NCI-H82 (cell line): ENCODE measurements around the gene ETV5.
A peak's percentile ranks its signal among the peaks of the same experiment; 100 is the strongest.
"Not testable (repeated sequence)": the region's sequence is repeated elsewhere in the genome, so short reads cannot be mapped to it uniquely, and the experiment has no call there.

Source experiments
- DNase-seq: peaks from one replicate; lab custom pipeline; 2025; lab: John Stamatoyannopoulos, UW

The ETV5 gene

DNA sequence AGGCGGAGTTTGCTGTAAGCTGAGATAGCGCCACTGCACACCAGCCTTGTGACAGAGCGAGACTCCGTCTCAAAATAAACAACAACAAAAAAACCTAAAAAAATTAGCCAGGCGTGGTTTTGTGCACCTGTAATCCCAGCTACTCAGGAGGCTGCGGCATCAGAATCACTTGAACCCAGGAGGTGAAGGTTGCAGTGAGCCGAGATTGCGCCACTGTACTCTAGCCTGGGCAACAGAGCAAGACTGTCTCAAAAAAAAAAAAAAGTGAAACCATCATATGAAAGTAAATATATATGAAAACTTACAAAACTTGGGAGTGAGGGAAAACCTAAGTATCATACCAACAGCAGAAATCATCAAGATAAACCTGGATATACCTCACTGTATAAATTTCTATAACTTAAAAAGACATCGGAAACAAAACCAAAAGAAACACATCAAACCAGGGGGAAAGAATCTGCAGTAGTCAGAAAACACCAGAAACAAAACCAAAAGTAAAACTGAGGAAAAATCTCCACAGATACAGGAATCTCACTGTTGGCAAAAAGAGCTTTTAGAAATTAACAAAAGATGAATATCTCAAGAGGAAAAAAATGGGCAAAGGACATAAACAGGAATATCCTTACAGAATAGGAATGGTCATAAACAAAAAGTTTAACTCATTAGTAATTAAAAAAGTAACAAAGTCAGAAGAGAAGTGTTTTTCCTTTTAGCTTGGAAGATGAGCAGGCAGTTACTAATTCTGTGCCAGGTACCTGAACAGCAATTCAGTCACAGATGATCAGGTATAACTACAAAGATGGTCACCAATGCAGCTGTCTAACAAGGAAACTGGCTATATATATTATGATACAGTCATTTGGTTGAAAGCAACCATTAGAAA, 41.3 kb downstream of the ETV5 start:
- no peak for DNase-seq

DNA sequence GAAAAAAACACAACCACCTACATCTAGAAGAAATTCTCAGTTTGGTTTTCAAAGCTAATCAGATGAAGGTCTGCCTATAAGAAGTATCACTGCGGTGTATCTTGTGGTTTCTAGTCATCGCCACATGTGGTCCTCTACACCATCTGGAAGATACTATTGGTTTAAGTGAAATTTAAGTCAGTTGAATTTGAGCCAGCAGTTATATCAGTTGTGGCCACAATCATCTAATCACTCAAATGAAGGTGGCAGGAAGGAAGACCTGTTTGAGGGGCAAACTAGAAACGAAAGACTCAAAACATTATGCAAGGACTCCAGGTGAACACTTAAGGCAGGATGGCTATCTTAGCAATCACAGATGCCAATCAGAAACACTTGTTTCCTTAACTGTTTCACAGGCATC, 48.7 kb downstream of the ETV5 start:
- no peak for DNase-seq

DNA sequence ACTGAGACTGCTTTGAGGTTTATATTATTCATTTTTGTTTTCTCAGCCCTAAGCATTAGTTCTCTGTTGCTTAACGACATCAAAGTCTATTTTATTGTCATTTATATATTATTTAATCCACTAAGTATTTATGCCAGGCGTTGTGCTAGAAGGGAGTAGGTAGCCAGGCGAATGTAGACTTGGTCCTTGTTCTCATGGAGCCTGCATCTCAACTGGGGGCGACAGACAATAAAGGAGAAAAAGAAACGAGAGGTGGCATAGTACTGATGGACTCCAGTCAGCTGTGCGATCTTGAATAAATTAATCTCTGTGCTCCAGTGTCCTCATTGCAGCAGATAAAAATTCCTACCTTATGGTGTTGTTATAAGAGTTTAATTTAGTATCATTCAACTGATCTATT, 49.7 kb downstream of the ETV5 start:
- no peak for DNase-seq

DNA sequence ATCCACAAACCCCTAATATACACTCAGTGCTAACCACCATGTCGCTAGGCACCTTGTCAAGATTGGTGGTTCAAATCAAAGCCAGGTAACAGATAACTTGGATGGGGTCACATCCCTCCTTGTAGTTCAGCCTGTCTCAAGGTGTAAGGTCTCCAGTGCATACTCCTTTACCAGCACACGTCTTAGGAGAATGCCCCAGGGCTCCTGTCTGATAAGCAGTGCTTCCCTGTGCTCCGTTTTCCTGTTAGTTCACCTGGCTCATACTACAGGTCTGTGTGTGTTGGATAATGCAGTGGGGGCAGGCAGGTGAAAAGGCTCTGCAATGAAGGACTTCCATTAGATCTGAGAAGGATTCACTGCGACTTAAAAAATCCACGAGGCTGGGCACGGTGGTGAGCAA, 50.7 kb downstream of the ETV5 start:
- DNase-seq, result no peak

DNA sequence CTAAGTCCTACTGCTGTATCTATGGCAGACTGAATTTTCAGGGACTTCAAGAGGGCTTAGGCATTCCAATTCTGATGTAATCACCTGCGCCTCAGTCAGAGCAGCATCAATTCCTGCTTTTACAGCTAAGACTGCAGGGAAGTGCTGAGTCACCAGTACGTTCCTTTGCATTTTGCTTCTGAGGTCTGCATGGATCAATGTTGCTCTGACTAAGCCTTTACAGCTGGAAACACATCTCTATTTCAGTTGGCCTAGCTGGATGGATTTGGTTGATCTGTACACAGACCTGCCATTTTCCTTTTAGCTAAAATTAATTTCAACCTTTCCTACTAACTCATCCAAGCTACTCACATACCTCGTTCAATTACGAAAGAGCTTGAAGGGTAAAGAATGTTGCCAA, 51.3 kb downstream of the ETV5 start:
- no peak for DNase-seq

DNA sequence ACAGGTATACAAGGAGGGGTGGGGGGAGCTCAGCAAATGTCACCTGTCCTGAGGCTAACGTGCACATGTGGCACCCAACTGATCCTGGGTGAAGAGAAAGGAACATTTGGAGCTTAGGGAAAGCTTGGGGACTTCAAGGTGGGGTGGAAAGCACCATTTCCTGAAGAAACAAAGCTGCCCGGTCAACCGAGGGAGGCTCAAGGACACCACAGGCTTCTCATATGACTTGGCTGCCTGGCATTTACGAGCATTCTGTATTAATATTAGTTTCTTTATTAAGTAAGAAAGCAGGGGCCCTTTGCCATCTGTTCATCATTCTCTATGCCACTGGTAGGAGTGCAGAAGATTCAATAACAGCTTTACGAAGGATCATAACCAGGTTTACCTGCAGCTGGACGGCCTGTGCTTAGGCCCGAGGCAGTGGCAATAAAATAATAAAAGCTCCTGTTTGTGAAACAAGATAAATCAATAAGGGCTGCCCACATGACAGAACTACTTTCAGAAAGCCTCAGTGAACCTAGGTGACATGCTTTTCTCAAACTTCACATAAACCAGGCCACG, 54.0 kb downstream of the ETV5 start:
- no peak for DNase-seq

DNA sequence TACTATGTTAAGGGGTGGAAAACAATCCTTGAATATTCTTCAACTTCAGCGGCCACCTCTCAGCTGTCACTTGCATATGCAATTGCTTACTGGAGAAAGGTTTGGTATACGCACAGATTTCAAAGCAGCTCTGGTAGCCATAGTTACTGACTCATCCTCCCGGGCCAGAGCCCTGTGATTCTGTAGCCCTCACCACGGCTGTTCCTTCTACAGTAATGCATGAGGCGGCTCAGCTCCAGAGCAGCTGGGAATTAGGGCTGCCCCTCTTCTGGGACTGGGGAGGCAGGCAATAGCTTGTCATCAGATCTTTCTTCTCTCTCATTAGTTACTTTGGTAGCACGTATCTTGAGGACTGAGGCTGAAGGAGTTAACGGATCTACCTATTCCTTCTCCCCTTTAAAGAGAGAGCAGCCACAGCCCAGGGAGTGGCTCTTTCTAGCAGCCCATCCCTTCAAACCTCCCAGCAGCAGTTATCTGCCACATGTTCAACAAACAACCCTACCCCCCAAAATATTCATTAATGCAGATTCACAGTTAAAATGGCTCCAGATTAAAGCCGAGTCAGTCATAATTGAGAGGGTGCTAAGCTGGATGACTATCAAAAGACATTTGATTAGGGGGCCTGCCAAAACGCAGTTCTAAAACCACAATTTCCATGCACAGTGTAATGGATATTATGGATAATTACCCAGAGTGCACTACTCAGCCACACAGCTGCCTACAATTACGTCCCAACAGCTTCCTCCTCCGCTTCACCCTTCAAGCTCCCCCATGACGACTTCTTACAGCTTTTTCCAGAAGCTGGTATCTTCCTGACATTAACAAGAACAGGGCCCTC, 54.7 kb downstream of the ETV5 start:
- peak; percentile 21 for DNase-seq

DNA sequence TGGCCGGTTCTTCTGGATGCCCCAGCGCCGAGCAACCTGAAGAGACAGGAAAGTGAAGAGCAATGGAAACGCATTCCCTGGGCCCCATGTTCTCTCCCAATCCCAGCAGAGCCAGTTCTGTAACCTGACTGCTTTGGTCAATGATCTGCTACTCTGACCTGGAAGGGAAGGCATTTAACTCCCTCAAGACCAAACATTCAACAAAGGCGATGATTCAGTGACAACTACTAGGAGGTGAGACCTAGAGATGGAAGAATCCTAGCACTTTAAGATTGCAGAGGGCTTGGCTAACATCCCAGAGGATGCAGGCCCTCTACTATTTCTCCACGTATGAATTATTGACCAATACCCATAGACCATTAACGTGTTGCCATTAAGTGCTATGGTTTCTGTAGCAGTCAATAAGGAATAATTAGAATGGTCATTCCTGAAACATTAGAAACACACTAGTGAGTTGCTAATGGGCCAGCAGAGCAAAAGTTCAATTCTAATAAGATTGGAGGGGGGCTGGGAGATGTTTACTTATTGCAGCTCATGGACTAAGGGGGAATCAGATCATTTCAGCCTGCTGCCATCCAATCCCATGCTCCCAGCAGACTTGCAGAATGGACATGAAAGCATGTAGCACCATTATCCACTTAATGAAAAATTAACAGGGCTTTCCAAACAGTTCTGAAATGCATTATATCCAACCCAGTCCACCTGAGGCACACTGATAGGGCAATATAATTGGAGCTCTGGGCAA, 56.6 kb downstream of the ETV5 start:
- no peak for DNase-seq

DNA sequence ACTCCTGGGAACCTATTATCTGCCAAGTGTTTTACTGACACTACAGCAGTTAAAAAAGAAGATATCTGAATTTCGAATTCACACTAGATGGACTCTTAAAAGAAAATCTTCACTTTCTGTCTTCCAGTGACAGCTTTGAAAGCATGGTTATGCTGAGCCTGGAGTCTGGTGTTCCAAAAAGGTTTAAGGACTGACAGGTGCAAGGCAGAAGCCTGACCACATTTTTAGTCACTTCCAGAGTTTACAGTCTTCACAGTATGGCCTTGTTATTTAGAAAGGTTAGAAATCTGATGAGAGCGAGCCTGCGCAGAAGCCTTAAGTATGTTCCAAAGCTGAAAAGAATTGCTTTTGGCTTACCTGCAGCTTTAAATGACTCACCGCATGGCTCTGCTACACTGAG, 59.9 kb downstream of the ETV5 start:
- DNase-seq, result no peak

DNA sequence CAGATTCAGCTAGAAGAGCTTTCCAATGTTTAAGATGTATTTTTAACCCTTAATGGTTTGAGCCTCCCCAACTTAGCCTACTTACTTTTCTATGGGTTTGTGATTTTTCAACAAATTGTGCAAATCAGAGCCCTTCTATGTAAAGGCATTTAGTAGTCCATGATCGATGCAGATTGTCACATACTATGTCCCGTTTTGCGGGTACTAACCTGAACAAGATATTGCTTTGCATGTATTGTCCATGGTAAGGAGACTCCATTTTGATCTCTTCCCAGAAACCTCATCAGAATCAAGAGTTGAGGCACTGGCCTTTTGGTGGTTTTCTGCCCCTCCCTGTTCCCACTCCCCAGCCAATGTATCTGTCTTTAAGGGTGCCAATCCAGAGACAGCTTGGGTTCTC, 60.8 kb downstream of the ETV5 start:
- no peak for DNase-seq

DNA sequence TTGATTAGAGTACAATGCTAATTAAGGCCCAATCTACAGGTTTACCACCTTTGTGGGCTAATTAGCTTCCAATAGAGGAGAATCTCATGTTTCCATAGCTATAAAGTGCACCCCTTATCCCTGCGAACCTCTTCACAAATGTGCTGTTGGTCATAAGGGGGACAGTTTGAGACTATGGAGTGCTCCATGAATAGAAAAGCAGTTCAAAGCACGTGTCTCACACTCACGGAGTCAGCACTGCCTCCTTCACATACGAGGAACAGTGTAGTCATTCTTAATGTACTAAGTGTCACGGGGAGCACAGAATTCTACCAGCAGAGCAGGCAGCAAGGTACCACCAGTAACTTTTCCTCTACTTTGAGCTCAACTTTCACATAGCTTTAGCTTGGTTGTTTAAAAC, 62.1 kb downstream of the ETV5 start:
- DNase-seq, result no peak

DNA sequence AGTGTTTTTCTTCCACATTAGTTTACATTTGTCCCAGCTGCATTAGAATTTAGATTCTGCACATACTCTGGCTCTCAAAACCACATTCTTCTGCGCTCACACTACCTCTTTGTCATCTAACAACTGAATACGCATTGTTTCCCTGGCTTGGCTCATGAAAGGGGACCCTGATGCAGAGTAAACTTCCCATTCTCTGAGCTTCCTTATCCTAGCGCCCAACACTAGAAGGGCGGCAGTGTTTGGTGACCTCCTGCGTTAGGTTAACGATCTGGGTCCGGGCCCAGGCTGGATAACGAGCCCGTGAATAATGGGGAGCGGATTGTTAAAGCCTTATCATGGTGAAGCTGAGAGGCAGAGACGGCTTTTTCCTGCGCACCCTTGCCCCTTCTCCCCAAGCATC, 63.9 kb downstream of the ETV5 start:
- DNase-seq, result no peak

DNA sequence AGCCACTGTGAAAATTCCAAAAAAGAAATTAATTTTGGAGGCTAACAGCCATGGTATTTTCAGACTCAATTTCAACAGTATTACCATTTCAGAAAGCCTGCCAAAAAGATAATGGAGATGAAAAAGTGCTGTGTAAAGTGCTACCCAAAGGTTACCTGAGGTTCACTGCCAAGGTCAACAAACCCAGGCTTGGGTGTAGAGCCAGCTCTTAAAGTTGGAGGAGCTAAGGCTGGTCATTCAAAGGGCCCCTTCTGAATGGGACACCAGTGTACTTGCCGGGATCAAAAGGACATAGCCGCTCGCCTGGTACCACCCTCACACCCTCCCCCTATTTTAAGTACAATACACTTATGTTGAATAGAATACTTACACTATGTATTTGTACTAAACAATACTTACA, 64.5 kb downstream of the ETV5 start:
- no peak for DNase-seq

DNA sequence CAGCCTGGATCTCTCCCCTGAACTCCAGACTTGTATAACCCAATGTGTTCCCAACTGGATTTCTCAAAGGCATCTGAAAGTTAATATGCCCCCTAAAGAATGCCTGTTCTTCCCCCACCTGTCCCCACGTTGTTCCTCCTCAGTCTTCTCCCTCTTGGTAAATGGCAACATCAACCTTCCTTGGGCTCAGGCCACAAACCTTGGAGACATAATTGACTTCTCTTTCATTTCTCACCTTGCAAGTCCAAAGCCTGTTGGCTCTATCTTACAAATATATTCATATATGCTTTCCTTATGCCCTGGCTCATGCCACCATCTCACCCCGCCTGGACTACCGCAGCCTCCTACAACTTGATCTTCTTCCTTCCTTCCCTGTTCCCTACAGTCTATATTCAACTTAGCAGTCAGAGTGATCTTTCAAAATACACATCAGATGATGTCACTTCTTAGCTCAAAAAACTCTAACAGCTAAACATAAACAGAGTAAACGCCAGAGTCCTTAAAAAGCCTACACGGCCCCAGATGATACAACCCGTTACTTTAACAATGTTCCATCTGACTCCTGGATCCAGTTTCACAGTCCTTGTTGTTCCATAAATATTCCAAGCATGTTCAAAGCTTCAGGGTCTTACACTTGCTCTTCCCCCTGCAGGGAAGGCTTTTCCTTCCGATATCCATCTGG, 66.2 kb downstream of the ETV5 start:
- no peak for DNase-seq

DNA sequence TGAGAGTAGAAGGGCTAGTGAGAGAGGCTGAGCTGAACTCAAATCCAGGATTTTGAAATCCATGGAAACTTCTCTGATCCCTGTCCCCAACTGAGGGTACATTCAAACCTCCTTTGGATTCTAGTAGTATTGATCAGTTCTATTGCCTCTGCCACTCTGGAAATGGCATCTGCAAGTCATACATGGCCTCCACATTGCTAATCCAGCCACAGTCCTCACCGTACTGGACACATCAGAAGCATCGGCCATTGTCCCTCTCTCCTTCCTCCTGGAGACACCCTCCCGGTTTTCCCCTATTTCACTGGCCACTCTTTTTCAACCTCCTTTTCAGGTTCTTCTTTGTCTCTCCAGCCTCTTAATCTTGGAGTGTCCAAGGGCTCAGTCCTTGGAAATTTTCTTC, 66.9 kb downstream of the ETV5 start:
- DNase-seq, result no peak

DNA sequence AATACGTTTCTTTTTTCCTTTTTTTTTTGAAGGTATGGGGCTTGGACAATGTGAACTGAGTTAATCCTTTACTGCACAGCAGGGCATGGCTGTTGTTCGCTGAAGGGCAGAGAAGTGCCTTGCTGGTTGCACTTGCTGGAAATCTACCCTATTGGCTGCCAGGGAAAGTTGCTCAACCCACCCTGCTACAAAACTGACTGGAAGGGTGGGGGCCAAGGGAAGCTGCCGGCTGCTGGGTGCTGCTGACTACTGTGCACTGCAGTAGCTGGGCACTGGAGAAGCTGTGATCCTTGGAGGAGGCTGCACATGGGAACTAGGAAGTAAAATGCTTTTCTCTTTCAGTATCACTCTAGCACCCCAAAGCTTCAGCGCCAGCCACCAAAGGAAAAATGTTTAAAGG, 70.5 kb downstream of the ETV5 start:
- no peak for DNase-seq

DNA sequence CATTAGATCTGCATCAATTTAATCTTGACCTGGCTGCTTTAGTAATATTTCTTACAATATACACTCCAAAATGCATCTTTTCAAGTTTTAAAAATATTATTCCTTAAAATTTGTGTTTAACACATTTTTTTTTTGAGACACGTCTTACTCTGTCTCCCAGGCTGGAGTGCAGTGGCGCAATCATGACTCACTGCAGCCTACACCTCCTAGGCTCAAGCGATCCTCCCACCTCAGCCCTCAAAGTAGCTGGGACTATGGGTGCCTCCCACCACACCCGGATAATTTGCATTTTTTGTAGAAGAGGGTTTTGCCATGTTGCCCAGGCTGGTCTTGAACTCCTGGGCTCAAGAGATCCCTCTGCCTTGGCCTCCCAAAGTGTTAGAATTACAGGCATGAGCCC, 73.6 kb downstream of the ETV5 start:
- no peak for DNase-seq

DNA sequence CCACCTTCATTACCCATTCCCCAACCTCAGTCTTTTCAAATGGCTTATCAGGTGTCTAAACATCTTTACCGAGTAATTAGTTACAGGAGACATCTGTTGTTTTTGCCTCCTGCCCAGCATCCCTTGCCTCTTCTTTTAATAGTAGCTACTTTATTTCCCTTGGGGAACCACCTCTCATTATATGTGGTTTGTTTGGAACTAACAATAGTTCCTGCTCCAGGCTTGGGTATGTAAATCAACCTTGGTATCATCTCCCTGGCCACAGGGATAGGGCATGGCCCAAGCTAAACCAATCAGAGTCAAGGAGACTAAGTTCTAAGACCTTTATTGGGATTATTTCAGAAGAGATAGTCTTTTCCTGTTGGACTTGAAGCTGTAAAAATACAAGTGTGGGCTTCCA, 76.6 kb downstream of the ETV5 start:
- peak; percentile 47 for DNase-seq

DNA sequence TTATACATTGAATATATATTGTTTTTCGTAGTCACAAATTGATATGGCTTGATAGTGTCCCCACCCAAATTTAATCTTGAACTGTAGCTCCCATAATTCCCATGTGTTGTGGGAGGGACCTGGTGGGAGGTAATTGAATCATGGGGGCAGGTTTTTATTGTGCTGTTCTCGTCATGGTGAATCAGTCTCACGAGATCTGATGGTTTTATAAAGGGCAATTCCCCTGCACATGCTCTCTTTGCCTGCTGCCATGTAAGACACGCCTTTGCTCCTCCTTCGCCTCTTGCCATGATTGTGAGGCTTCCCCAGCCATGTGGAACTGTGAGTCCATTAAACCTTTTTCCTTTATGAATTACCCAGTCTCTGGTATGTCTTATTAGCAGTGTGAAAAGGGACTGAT, 82.9 kb downstream of the ETV5 start:
- DNase-seq, result not testable (repeated sequence)

DNA sequence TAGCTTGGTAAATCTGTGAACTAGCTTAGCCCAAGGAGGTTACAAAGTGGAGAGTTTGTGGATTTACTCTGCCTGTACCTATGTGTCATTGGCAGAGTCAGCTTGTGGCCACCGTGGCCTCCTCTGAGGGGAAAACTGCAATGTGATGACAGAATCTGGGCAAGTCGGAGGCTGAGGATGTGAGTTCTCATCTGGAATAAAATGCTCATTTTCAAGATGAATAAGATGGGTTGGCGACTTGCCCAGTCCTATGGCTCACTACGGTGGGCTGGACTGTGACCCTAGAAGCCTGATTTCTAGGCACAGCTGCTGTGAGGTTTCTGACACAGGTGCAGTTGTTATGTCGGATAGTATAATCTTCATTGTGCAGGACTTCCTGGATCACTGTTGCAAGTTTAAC, 83.7 kb downstream of the ETV5 start:
- DNase-seq, result no peak

DNA sequence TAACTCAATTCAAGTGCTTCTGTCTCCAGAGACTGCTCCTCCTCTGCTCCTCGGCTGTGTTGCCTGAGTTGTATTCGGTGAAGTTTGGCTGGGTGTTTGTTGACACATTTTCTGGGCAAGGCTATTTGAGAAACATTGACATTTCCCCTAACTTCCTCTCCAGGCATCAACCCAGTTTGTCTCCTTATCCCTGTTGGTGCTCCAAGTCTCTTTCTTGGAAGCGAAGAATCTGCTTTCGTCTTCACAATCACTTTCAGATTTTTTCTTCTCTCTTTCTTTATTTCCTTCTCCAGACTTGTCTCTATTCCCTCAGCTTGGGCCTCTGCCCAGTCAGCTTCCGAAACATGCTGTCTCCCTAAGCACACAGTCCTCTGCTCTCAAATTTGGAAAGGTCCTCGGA, 84.7 kb downstream of the ETV5 start:
- DNase-seq, result no peak

DNA sequence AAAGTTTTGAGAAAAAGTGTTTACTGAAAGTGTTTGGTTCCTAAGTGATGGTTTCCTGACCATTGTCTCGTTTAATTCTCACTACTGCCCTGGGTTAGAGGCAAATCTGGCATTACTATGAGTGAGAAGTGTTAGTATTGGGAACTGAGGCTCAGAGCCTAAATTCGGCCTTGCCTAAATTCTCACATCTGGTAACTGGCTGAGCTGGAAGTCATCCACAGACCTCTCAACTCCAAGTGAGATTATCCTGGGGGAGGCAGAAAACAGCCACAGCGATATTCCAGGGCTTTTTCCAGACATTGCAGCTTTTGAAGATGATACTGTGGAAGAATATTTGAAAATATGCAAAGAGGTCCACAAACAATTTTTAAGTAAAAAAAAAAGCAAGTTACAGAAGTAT, 86.0 kb downstream of the ETV5 start:
- no peak for DNase-seq
